ENCODE results near the gene COQ10B. TPM values are rescaled to one million over a fixed set of nuclear protein-coding genes. Genes with fewer than 3 reads are reported as not detected.

COQ10B gene
- total RNA-seq: 10 to 100 TPM; 27.2 to 38.8 (median 30.0) TPM

- Histone ChIP-seq H3K27ac (peak within 1 kb of the TSS; percentile 96 to 100 (median 99)), H3K36me3 (no peaks in the 10 kb centered on the region), H3K27me3 (no peaks in the 10 kb centered on the region), H3K9me3 (no peaks in the 10 kb centered on the region), H3K4me3 (replicated peaks in 1 of 3) (peak within 1 kb of the TSS; percentile 30 to 93 (median 83)), H3K4me1 (peaks cover 7 to 13% of the 10 kb centered on the region in 2 donors)
- peak; percentile 99 to 100 for DNase-seq
- WGBS, 2 donors: 0% methylated on average over 36 to 40 of the region's 70 CpGs
- TF ChIP-seq, protein P1, sequence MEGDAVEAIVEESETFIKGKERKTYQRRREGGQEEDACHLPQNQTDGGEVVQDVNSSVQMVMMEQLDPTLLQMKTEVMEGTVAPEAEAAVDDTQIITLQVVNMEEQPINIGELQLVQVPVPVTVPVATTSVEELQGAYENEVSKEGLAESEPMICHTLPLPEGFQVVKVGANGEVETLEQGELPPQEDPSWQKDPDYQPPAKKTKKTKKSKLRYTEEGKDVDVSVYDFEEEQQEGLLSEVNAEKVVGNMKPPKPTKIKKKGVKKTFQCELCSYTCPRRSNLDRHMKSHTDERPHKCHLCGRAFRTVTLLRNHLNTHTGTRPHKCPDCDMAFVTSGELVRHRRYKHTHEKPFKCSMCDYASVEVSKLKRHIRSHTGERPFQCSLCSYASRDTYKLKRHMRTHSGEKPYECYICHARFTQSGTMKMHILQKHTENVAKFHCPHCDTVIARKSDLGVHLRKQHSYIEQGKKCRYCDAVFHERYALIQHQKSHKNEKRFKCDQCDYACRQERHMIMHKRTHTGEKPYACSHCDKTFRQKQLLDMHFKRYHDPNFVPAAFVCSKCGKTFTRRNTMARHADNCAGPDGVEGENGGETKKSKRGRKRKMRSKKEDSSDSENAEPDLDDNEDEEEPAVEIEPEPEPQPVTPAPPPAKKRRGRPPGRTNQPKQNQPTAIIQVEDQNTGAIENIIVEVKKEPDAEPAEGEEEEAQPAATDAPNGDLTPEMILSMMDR (IDR thresholded peaks at IDR 0.05): peak in 3 of 6 experiments; percentile 6 to 17 (median 10)
- peak; percentile 80 to 89 for TF ChIP-seq POLR2A (IDR thresholded peaks at IDR 0.05)
- intact Hi-C loops (cut with DNase I): no loop called here
These were observed at the start of gene COQ10B for GRCh38 chr2:197453123-197453913. Gene COQ10B, plus strand, starts transcription at chr2:197453552. Its CDS starts 9 bp downstream, at chr2:197453561.

DNA sequence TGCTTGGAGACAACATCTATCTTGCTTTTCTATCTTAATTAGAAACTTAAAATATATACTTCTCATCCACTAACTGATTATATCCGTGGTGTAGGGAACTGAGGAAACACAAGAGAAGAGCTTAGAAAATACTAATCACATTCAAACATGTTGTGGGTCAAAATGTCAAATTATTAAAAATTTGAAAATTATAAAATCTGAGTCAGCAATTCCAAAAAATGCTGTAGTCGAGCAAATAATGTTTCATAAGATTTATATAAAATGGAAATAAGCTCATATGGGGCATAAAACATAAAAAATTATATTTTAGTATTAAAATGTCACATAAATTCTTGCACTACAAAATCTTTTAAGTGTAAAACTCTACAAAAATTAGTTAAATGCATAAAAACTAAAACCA, 47.8 kb upstream of the COQ10B start:
- DNase-seq: no peak
- Histone ChIP-seq H3K27me3 (no peaks in the 10 kb centered on the region), H3K4me1 (no peaks in the 10 kb centered on the region), H3K9me3 (no peaks in the 10 kb centered on the region), H3K4me3 (replicated peaks in 1 of 3) (no peak overlapping the region), H3K27ac (no peak overlapping the region), H3K36me3 (peaks cover 87 to 96% of the 10 kb centered on the region in 2 donors)
- intact Hi-C loops (cut with DNase I): no loop called here
- 88 to 93% methylated on average over 2 of the region's 2 CpGs for WGBS, 2 donors
- TF ChIP-seq, protein P1 (IDR thresholded peaks at IDR 0.05): no peak
- no peak for TF ChIP-seq POLR2A (IDR thresholded peaks at IDR 0.05)

- no peak for DNase-seq
- no peak overlapping the region for H3K27ac ChIP-seq
- TF ChIP-seq, protein P1 (IDR thresholded peaks at IDR 0.05): no peak
- no peak for TF ChIP-seq POLR2A (IDR thresholded peaks at IDR 0.05)
- no peaks in the 10 kb centered on the region for H3K27me3 ChIP-seq
- H3K4me1 ChIP-seq: no peaks in the 10 kb centered on the region
- H3K4me3 ChIP-seq (replicated peaks in 1 of 3): no peak overlapping the region
- WGBS, 2 donors: 94% methylated on average over 5 of the region's 5 CpGs
- H3K36me3 ChIP-seq: peaks cover 70 to 88% of the 10 kb centered on the region in 2 donors
- intact Hi-C loops (cut with DNase I): no loop called here
- H3K9me3 ChIP-seq: no peaks in the 10 kb centered on the region
These were observed 39.3 kb upstream of the COQ10B start for GRCh38 chr2:197414039-197414438.

DNA sequence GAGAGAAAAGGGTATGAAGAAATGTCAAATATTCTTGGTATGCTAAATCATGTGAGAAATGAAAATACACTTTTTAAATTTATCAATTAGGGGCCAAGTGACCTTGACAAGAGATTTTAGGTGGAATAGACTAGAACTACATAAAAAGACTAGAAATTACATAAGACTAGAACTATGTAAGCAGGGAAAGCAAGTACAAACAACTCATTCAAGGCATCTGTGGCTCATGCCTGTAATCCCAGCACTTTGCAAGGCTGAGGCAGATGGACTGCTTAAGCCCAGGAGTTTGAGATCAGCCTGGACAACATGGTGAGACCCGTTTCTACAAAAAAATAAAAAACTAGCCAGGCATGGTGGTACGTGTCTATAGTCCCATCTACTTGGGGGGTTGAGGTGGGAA, 38.8 kb upstream of the COQ10B start:
- no peaks in the 10 kb centered on the region for H3K27me3 ChIP-seq
- no peak overlapping the region for H3K27ac ChIP-seq
- intact Hi-C loops (cut with DNase I): no loop called here
- no peak overlapping the region for H3K4me3 ChIP-seq (replicated peaks in 1 of 3)
- no peak for DNase-seq
- no peaks in the 10 kb centered on the region for H3K9me3 ChIP-seq
- peaks cover 65 to 87% of the 10 kb centered on the region in 2 donors for H3K36me3 ChIP-seq
- H3K4me1 ChIP-seq: no peaks in the 10 kb centered on the region
- TF ChIP-seq POLR2A (IDR thresholded peaks at IDR 0.05): no peak
- TF ChIP-seq, protein P1 (IDR thresholded peaks at IDR 0.05): no peak
- 88 to 96% methylated on average over 2 of the region's 2 CpGs for WGBS, 2 donors

DNA sequence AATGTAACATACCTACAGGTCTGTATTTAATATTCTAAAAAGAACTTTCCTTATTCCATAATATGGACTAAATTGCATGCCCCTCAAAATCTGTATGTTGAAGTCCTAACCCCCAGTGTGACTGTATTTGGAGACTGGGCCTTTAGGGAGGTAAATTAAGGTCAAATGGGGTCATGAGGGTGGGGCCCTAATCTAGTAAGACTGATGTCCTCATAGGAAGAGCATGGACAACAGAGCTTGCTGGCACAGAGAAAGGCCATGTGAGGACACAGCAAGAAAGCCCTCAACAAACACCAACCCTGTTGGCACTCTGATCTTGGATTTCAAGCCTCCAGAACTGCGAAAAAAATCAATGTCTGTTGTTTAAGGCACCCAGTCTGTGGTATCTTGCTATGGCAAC, 37.1 kb upstream of the COQ10B start:
- intact Hi-C loops (cut with DNase I): no loop called here
- no peak overlapping the region for H3K4me3 ChIP-seq (replicated peaks in 1 of 3)
- no peaks in the 10 kb centered on the region for H3K9me3 ChIP-seq
- no peaks in the 10 kb centered on the region for H3K4me1 ChIP-seq
- DNase-seq: no peak
- 98 to 100% methylated on average over 1 of the region's 1 CpG for WGBS, 2 donors
- peaks cover 66 to 83% of the 10 kb centered on the region in 2 donors for H3K36me3 ChIP-seq
- TF ChIP-seq, protein P1 (IDR thresholded peaks at IDR 0.05): no peak
- no peak for TF ChIP-seq POLR2A (IDR thresholded peaks at IDR 0.05)
- no peaks in the 10 kb centered on the region for H3K27me3 ChIP-seq
- H3K27ac ChIP-seq: no peak overlapping the region
